ENCODE measurements around the gene UGT1A5.

The UGT1A5 gene

DNA sequence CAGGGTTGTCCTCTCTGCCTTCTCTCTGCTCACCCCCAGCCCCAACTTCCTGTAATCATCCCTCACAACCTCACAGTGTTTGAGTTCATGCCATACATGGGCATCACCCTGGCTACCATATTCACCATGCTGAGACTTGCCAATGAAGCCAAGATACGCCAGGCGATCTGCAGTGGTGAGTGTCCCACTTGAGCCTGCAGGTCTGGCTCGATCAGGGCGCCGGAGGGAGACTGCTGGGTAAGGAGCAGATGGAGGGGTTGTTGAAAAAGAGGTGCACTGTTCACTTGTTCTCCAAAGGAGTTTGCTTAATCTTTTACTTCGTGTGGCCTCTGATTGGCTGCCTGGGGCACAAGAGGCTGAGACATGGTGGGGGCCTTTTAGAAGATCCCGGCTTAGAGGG is 80.0 kb downstream of the UGT1A5 start:
- no peak for DNase-seq (ENCODE audit: low read depth)
- TF ChIP-seq CTCF (IDR thresholded peaks at IDR 0.05; ENCODE audit: low read length, missing control alignments) = no peak
- no peak overlapping the region for H3K4me3 ChIP-seq (replicated peaks; ENCODE audit: low read depth, low read length)

- no peak for DNase-seq (ENCODE audit: low read depth)
- no peak for TF ChIP-seq CTCF (IDR thresholded peaks at IDR 0.05; ENCODE audit: low read length, missing control alignments)
- H3K4me3 ChIP-seq (replicated peaks; ENCODE audit: low read depth, low read length) = no peak overlapping the region
Measured at GRCh38 chr2:233793465-233794127, 80.9 kb downstream of the UGT1A5 start.

- DNase-seq (ENCODE audit: low read depth) = no peak
- TF ChIP-seq CTCF (IDR thresholded peaks at IDR 0.05; ENCODE audit: low read length, missing control alignments) = no peak
- no peak overlapping the region for H3K4me3 ChIP-seq (replicated peaks; ENCODE audit: low read depth, low read length)
Measured at GRCh38 chr2:233794128-233794658, 81.5 kb downstream of the UGT1A5 start.

DNA sequence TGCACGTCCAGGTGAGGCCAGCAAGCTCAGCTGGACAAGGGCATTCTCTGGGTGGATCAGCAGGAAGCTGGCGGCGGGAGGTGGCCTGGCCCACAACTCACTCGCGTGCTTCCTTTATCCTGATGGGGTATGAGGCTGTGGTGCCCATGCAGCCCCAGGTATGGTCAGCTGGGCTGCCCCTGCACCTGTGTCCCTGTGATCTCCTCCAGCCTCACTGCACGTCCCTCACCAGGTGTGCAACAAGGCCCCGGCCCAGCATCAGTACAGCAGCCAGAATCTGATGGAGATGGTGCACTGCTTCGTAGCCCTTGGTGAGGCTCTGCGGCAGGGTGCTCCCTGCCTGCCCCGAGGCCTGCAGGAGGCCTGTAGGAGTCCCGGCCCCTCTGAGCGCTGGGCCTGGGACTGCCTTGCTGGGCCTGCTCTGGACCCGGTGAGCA is 83.0 kb downstream of the UGT1A5 start:
- H3K4me3 ChIP-seq (replicated peaks; ENCODE audit: low read depth, low read length) = no peak overlapping the region
- no peak for TF ChIP-seq CTCF (IDR thresholded peaks at IDR 0.05; ENCODE audit: low read length, missing control alignments)
- DNase-seq (ENCODE audit: low read depth) = no peak

DNA sequence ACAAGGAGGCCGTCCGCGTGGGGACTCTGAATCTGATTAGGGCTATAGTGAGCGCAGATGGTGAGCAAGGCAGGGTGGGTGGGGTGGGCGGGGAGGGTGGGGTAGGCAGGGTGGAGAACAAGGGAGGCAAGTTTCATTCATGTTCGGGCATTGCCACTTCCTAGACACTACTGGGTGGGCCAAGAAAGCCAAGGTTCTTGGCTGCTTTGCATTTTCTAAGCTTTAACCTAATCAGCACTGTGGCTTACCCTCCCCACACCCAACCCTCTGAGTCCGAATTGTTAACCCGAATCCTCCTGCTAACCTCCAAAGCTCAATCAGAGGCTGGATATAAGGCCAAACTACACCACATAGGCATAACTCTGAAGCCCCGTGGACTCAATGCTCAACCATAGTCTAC is 83.5 kb downstream of the UGT1A5 start:
- no peak for TF ChIP-seq CTCF (IDR thresholded peaks at IDR 0.05; ENCODE audit: low read length, missing control alignments)
- no peak for DNase-seq (ENCODE audit: low read depth)

DNA sequence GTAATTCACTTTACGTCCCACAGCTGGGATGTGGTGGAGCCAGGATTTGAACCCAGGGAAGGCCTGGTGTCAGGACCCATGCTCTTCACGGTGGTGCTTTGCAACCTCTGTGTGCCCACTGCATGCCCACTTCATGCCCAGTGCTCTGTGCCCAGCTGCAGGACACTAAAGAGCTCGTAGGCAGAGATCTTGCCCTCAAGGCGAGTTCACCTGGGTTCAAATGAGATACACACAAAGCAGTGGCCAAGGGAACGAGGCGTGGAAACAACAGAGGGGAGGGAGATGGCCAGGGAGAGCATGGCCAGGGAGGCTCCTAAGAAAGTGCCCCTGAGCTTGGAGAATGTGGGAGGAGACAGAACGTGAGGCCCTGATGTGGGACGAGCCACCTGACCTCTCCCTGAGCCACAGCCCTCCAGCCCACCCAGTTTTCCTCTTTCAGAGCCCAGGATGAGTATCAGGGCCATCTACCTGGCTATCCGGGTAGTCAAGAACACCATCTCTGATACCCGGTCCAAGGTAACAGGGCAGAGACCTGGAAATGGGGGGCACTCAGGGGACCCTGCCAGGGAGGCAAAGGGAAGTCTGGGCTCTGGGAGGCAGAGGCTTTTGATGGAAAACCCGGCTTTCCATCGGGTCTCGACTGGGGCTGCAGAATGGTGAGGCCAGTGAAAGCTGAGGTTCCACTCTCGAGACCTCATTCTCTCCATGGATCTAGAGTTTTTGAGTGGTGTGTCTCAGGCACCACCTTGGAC is 85.8 kb downstream of the UGT1A5 start:
- H3K4me3 ChIP-seq (replicated peaks; ENCODE audit: low read depth, low read length) = no peak overlapping the region
- DNase-seq (ENCODE audit: low read depth) = no peak
- TF ChIP-seq CTCF (IDR thresholded peaks at IDR 0.05; ENCODE audit: low read length, missing control alignments) = no peak

More for the DNA sequence above, 83.5 kb downstream of the UGT1A5 start:
- H3K4me3 ChIP-seq (replicated peaks; ENCODE audit: low read depth, low read length) = no peak overlapping the region

Data from fibroblast of pulmonary artery (primary cell).